SK-N-SH treated with all-trans-retinoic acid at 6 μM for 48 hours (cell line): ENCODE measurements around the gene PALLD.

Experiments
- ATAC-seq: fragments of 200-7000 bp; cut with Tn5 transposase; 3 replicates; pipeline ENCODE4 v1.9.1; 2020; ENCODE audit warnings: mild to moderate bottlenecking, moderate library complexity
- ARNTL ChIP-seq: fragments of 450-650 bp; formaldehyde crosslinking; IDR thresholded peaks from 2 replicates; pipeline ENCODE4 v1.5.0; 2020; ENCODE audit warnings: low read depth, mild to moderate bottlenecking, moderate library complexity, borderline replicate concordance
- BACH2 ChIP-seq: fragments of 250-450 bp; sonication (Bioruptor Pico); IDR thresholded peaks from 2 replicates; pipeline ENCODE4 v1.9.0; 2021; ENCODE audit warnings: mild to moderate bottlenecking, borderline replicate concordance
- CREB5 ChIP-seq: fragments of 250-450 bp; sonication (Bioruptor Pico); IDR thresholded peaks from 2 replicates; pipeline ENCODE4 v1.5.1; 2020; ENCODE audit warnings: low read depth, mild to moderate bottlenecking, moderate library complexity
- CSDC2 ChIP-seq: fragments of 250-450 bp; sonication (Bioruptor Pico); IDR thresholded peaks from 2 replicates; pipeline ENCODE4 v1.5.0; 2020; ENCODE audit warnings: mild to moderate bottlenecking, moderate library complexity
- CSRNP3 ChIP-seq: fragments of 250-450 bp; sonication (Bioruptor Pico); IDR thresholded peaks from 2 replicates; pipeline ENCODE4 v1.5.1; 2021; ENCODE audit warnings: mild to moderate bottlenecking, moderate library complexity
- ESRRG ChIP-seq: fragments of 250-450 bp; sonication (Bioruptor Pico); IDR thresholded peaks from 2 replicates; pipeline ENCODE4 v1.6.1; 2021; ENCODE audit warnings: mild to moderate bottlenecking
- GLIS3 ChIP-seq: fragments of 250-450 bp; sonication (Bioruptor Pico); IDR thresholded peaks from 2 replicates; pipeline ENCODE4 v1.5.0; 2020; ENCODE audit warnings: mild to moderate bottlenecking, moderate library complexity
- ISL1 ChIP-seq: fragments of 250-450 bp; sonication (Bioruptor Pico); IDR thresholded peaks from 2 replicates; pipeline ENCODE4 v2.1.2; 2022; ENCODE audit warnings: mild to moderate bottlenecking, moderate library complexity
- OSR1 ChIP-seq: fragments of 250-450 bp; sonication (Bioruptor Pico); IDR thresholded peaks from 2 replicates; pipeline ENCODE4 v1.8.0; 2022; ENCODE audit warnings: moderate library complexity, mild to moderate bottlenecking, inconsistent platforms
- PATZ1 ChIP-seq: fragments of 250-450 bp; sonication (Bioruptor Pico); IDR thresholded peaks from 2 replicates; pipeline ENCODE4 v1.8.0; 2020; ENCODE audit warnings: mild to moderate bottlenecking, moderate library complexity, borderline replicate concordance
- POU6F1 ChIP-seq: fragments of 250-450 bp; sonication (Bioruptor Pico); IDR thresholded peaks from 2 replicates; pipeline ENCODE4 v1.8.0; 2021; ENCODE audit warnings: low read depth, mild to moderate bottlenecking, moderate library complexity, borderline replicate concordance
- PPARA ChIP-seq: fragments of 250-450 bp; sonication (Bioruptor Pico); IDR thresholded peaks from 2 replicates; pipeline ENCODE4 v1.5.0; 2020; ENCODE audit warnings: mild to moderate bottlenecking, borderline replicate concordance
- RARB ChIP-seq: fragments of 250-450 bp; sonication (Bioruptor Pico); IDR thresholded peaks from 2 replicates; pipeline ENCODE4 v1.8.0; 2021; ENCODE audit warnings: mild to moderate bottlenecking, moderate library complexity
- SNAI2 ChIP-seq: fragments of 250-450 bp; sonication (Bioruptor Pico); IDR thresholded peaks from 2 replicates; pipeline ENCODE4 v1.5.0; 2020; ENCODE audit warnings: mild to moderate bottlenecking, moderate library complexity
- TCF4 ChIP-seq: fragments of 250-450 bp; sonication (Bioruptor Pico); IDR thresholded peaks from 2 replicates; pipeline ENCODE4 v1.8.0; 2021; ENCODE audit warnings: mild to moderate bottlenecking, moderate library complexity, borderline replicate concordance
- TSHZ2 ChIP-seq: fragments of 250-450 bp; sonication (Bioruptor Pico); IDR thresholded peaks from 2 replicates; pipeline ENCODE4 v1.5.0; 2020; ENCODE audit warnings: mild to moderate bottlenecking, moderate library complexity
- ZC3H10 ChIP-seq: fragments of 250-450 bp; sonication (Bioruptor Pico); IDR thresholded peaks from 2 replicates; pipeline ENCODE4 v1.5.1; 2021; ENCODE audit warnings: mild to moderate bottlenecking, moderate library complexity
- ZFP3 ChIP-seq: fragments of 250-450 bp; sonication (Bioruptor Pico); IDR thresholded peaks from 2 replicates; pipeline ENCODE4 v1.5.0; 2020; ENCODE audit warnings: mild to moderate bottlenecking, moderate library complexity
- ZFP30 ChIP-seq: fragments of 450-650 bp; formaldehyde crosslinking; IDR thresholded peaks from 2 replicates; pipeline ENCODE4 v1.5.0; 2022; ENCODE audit warnings: mild to moderate bottlenecking, moderate library complexity
- ZNF70 ChIP-seq: fragments of 450-650 bp; formaldehyde crosslinking; IDR thresholded peaks from 2 replicates; pipeline ENCODE4 v1.5.0; 2020; ENCODE audit warnings: mild to moderate bottlenecking, moderate library complexity
- ZNF8 ChIP-seq: fragments of 450-650 bp; formaldehyde crosslinking; IDR thresholded peaks from 2 replicates; pipeline ENCODE4 v1.5.0; 2020; ENCODE audit warnings: mild to moderate bottlenecking, moderate library complexity

PALLD gene

GRCh38 chr4:168791376-168791775 is 294.5 kb downstream of the PALLD start:
- no peak for ATAC-seq

GRCh38 chr4:168793542-168793941 is 296.7 kb downstream of the PALLD start:
- TF ChIP-seq PPARA (CRISPR knock-in tag) (no peak), OSR1 (no peak)
- ATAC-seq = no peak

More at GRCh38 chr4:168791376-168791775, 294.5 kb downstream of the PALLD start:
- TF ChIP-seq CSDC2 (CRISPR knock-in tag) = no peak
- TF ChIP-seq CSRNP3 (CRISPR knock-in tag) = no peak
- TF ChIP-seq TCF4 (CRISPR knock-in tag) = no peak

- TF ChIP-seq ZC3H10 (CRISPR knock-in tag) = no peak
- TF ChIP-seq ZNF8 = no peak
- TF ChIP-seq ARNTL (CRISPR knock-in tag) = no peak
- TF ChIP-seq PATZ1 (CRISPR knock-in tag) = no peak
- no peak for TF ChIP-seq ESRRG (CRISPR knock-in tag)
- no peak for TF ChIP-seq PPARA (CRISPR knock-in tag)
- no peak for TF ChIP-seq TSHZ2 (CRISPR knock-in tag)
- no peak for TF ChIP-seq SNAI2 (CRISPR knock-in tag)
- TF ChIP-seq CSRNP3 (CRISPR knock-in tag) = no peak
- TF ChIP-seq BACH2 (CRISPR knock-in tag) = no peak
- TF ChIP-seq ISL1 (CRISPR knock-in tag) = no peak
- no peak for TF ChIP-seq ZFP30 (CRISPR knock-in tag)
- TF ChIP-seq GLIS3 (CRISPR knock-in tag) = no peak
- TF ChIP-seq ZNF70 = no peak
- TF ChIP-seq ZFP3 (CRISPR knock-in tag) = no peak
- TF ChIP-seq TCF4 (CRISPR knock-in tag) = no peak
- TF ChIP-seq POU6F1 (CRISPR knock-in tag) = no peak
- TF ChIP-seq CREB5 = no peak
- TF ChIP-seq RARB = no peak
- no peak for ATAC-seq
These were observed 297.3 kb downstream of the PALLD start for GRCh38 chr4:168794092-168794707.
